ENCODE measurements around the gene CA12. TPM values are rescaled to one million over a fixed set of nuclear protein-coding genes. Genes with fewer than 3 reads are reported as not detected.

Gene CA12
- total RNA-seq, 1 experiment from 2014 or later: 2.8 TPM

- H3K4me1 Mint-ChIP-seq: peaks cover 41% of the 10 kb centered on the region
- H3K4me3 Mint-ChIP-seq: peak overlapping the region; percentile 73
- POLR2A ChIA-PET: no interaction called here
- DNase-seq (ENCODE audit: low spot score): no peak
- H3K36me3 Mint-ChIP-seq: 0 out of 2 replicates have a peak, but pooled peaks cover 1% of the 10 kb centered on the region
- no peak overlapping the region for H3K27ac Mint-ChIP-seq
- H3K27me3 Mint-ChIP-seq (ENCODE audit: low read depth): peaks cover 63% of the 10 kb centered on the region
- no peak for ATAC-seq
- peaks cover 2% of the 10 kb centered on the region; the same call in 1 of the 2 replicates for H3K9me3 Mint-ChIP-seq
- no peak for TF ChIP-seq FOXK1 (CRISPR knock-in tag; IDR thresholded peaks at IDR 0.05)
- TF ChIP-seq AR (CRISPR knock-in tag; IDR thresholded peaks at IDR 0.05): no peak
- no peak for TF ChIP-seq EMX1 (CRISPR knock-in tag; IDR thresholded peaks at IDR 0.05)
- TF ChIP-seq GRHL2 (CRISPR knock-in tag; IDR thresholded peaks at IDR 0.05; ENCODE audit: insufficient replicate concordance, severe bottlenecking): no peak
- TF ChIP-seq HMGXB4 (CRISPR knock-in tag; IDR thresholded peaks at IDR 0.05): no peak
- no peak for TF ChIP-seq E2F4 (CRISPR knock-in tag; IDR thresholded peaks at IDR 0.05; ENCODE audit: borderline replicate concordance, low read depth)
- TF ChIP-seq AFF4 (CRISPR knock-in tag; IDR thresholded peaks at IDR 0.05; ENCODE audit: borderline replicate concordance): no peak
- TF ChIP-seq RELA (CRISPR knock-in tag; IDR thresholded peaks at IDR 0.05; ENCODE audit: borderline replicate concordance): no peak
- TF ChIP-seq ELF4 (CRISPR knock-in tag; IDR thresholded peaks at IDR 0.05; ENCODE audit: low read depth): no peak
- CTCF ChIA-PET: interaction anchor here (1.3 to 1.8 kb wide), 3 partner anchors 9 to 124 kb away, joined by 3 to 11 read pairs (median 3); partner anchors contain the start of gene USP3
Measured at GRCh38 chr15:63380808-63381282, 801 bp downstream of the CA12 start.

GRCh38 chr15:63380151-63380807 lies 1.4 kb downstream of the CA12 start:
- ATAC-seq (no peak; the same call in 1 of the 2 replicates), DNase-seq (ENCODE audit: low spot score) (no peak)
- no peak overlapping the region for H3K27ac Mint-ChIP-seq
- POLR2A ChIA-PET: no interaction called here
- peak overlapping the region; percentile 73; the same call in 1 of the 2 replicates for H3K4me3 Mint-ChIP-seq
- no peaks in the 10 kb centered on the region for H3K36me3 Mint-ChIP-seq
- peaks cover 41% of the 10 kb centered on the region for H3K4me1 Mint-ChIP-seq
- H3K27me3 Mint-ChIP-seq (ENCODE audit: low read depth): peaks cover 61% of the 10 kb centered on the region
- H3K9me3 Mint-ChIP-seq: no peaks in the 10 kb centered on the region
- CTCF ChIA-PET: interaction anchor here (1.2 to 1.8 kb wide), 3 partner anchors 10 to 22 kb away, joined by 3 to 11 read pairs (median 4); no protein-coding TSS in a partner anchor
- TF ChIP-seq NFE2L1 (CRISPR knock-in tag; IDR thresholded peaks at IDR 0.05) (no peak), ATF2 (CRISPR knock-in tag; IDR thresholded peaks at IDR 0.05; ENCODE audit: borderline replicate concordance, low read depth) (no peak), ELF4 (CRISPR knock-in tag; IDR thresholded peaks at IDR 0.05; ENCODE audit: low read depth) (no peak), ZNF416 (CRISPR knock-in tag; IDR thresholded peaks at IDR 0.05) (no peak), ZNF281 (CRISPR knock-in tag; IDR thresholded peaks at IDR 0.05) (no peak), ZNF512 (CRISPR knock-in tag; IDR thresholded peaks at IDR 0.05; ENCODE audit: borderline replicate concordance) (no peak), ZNF121 (CRISPR knock-in tag; IDR thresholded peaks at IDR 0.05) (no peak)
